CD4-positive, alpha-beta T cell treated with Interleukin-21 for 1 hour (primary cell): Measurements from ENCODE around the gene MAPKAPK2.

Experiments
- DNase-seq: peaks from one replicate; pipeline ENCODE4 v3.0.0-alpha.2; 2020

MAPKAPK2 gene

GRCh38 chr1:206685334-206685768, 646 bp downstream of the MAPKAPK2 start:
- DNase-seq, result peak; percentile 38

DNA sequence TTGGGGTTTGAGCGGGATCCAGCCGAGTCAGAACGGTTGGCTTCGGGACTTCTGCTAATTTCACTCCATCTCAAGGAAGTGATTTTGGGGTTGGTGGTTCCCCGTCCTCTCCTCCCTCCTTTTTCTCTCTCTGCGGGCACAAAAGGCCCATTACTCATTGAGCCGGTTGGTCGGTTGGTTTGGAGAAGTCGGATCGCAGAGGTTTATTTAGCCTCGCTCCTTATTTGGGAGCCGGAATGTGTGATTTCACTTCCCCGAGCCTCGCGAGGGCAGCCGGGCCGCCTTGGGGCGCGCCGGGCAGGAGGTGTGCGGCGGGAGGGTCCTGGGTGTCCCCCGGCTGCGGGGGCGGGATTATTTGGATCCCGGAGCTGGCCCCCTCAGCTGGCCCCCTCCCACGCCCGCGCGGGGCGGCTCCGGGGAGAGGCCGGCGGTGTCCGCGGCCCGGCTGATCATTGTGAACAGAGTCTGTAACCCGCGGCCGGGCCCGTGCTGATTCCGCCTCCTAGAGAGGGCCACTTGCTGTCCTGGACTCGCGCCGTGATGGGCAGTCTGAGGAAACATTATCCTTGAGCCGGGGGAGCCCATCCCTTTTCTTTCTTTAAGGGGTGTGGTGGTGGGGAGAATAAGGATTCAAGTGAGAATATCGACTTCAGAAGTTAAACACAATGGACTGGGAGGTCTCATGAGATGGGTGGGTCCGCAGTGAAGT, 1.2 kb downstream of the MAPKAPK2 start:
- peak; percentile 70 for DNase-seq

DNA sequence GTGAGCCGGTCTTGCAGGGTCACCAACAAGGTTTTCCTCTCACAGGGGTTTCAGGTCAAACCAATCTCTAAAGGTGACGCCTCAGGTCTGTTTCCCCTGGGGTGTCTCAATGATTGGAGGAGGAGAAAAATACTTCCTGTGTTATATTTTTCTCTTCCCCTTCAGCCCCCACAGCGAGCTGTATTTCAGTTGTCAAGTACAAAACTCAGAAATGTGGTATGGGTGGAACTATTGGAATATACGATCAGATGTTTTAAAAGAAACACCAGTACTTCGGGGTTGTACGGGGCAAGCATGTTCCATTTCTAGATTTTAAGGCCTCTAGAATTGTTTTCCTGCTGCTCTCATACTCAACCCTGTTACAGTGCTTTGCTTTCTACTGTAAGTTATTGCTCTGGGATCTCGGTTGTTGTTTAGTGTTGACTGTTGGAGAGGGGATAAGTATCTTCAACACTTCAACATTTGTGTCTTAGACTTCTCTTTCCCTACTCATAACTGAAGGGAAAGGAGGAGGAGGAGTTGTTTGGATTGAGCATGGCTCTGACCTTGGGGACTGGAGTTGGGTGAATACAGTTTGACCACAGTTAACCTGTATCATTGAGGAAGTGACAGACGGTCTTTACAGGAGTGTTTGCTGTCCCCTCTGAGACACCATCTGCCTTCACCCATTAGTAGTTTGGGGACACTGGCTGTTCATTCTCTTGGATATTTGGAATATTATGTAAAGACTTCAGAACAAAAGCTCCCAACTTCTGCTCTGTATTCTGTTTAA, 2.0 kb downstream of the MAPKAPK2 start:
- DNase-seq, result peak; percentile 64

GRCh38 chr1:206687251-206687914, 2.7 kb downstream of the MAPKAPK2 start:
- DNase-seq, result no peak

- DNase-seq, result no peak
Measured at GRCh38 chr1:206687915-206688442, 3.3 kb downstream of the MAPKAPK2 start.

DNA sequence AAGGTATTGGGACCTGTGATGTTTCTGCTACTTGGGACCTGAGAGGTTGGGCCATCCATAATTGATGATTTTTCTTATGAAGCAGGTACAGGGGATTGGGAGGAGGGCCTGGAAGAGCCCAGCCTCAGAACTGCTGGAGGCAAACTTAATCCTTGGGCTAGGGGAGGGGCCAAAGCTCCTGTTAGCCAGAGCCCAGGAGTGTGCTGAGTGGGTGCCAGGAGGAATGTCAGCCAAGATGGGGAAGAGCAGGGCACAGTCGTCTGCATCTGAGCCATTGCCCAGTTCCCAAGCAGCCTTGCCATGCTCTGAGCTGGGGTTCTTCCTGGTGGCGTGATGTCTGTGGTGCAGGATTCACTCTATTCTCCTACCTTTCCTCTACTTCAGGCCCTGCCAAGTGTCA, 5.8 kb downstream of the MAPKAPK2 start:
- no peak for DNase-seq

GRCh38 chr1:206691604-206692003, 6.9 kb downstream of the MAPKAPK2 start:
- DNase-seq, result no peak

GRCh38 chr1:206693029-206693428, 8.3 kb downstream of the MAPKAPK2 start:
- no peak for DNase-seq

GRCh38 chr1:206693592-206693991, 8.9 kb downstream of the MAPKAPK2 start:
- DNase-seq, result no peak

- DNase-seq, result no peak
Measured at GRCh38 chr1:206694171-206695124, 9.7 kb downstream of the MAPKAPK2 start.

GRCh38 chr1:206695733-206696132, 11.0 kb downstream of the MAPKAPK2 start:
- DNase-seq, result no peak

GRCh38 chr1:206696812-206697585, 12.3 kb downstream of the MAPKAPK2 start:
- DNase-seq, result no peak

DNA sequence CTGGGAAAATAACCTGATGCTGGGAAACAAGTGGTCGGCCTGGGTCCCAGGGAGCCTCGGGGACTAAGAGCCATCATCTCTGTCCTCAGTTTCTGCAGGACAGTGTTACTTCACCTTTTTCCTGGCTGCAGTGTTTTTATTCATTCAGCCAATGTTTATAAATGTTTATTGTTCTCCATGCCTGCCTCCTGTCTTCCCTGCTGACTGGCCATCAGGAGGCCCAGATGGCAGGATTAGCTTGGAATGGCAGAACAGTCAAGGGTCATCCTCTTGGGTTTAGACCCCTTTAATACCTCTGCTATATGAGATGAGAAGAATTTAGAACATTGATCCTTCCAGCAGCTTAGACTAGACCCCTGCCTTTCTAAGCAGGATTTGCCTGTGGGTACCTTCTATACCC, 13.3 kb downstream of the MAPKAPK2 start:
- DNase-seq, result no peak

- DNase-seq, result no peak
Measured at GRCh38 chr1:206699000-206699586, 14.4 kb downstream of the MAPKAPK2 start.

GRCh38 chr1:206699626-206700025, 14.9 kb downstream of the MAPKAPK2 start:
- no peak for DNase-seq

DNA sequence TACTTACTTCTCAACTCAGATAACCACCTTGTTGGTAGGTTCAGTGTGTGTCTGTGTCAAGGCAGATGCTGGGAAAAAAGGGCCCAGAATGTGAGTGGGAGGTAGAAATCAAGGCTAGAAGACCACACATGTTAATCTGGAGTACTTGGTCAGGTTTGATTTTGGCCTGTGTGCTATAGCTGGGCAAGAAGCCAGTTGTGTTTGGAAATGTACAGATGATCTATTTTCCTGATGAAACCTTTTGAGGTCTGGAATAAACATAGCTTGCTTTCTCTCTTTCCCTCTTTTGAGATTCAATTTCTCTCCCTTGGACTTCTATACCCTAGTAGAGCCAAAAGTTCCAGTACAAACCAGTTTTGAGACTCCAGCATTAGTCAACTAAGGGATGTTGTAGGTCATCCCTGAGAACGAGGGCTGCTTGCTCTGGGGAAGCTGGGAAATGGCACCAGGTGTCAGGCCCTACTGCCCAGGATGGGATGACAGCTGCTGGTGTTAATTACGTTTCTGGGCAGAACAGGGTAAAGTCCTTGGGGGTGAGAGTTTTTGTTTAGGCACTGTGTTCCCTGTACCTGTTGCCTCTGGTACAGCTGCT, 15.8 kb downstream of the MAPKAPK2 start:
- DNase-seq, result no peak

GRCh38 chr1:206702260-206702659, 17.6 kb downstream of the MAPKAPK2 start:
- no peak for DNase-seq

DNA sequence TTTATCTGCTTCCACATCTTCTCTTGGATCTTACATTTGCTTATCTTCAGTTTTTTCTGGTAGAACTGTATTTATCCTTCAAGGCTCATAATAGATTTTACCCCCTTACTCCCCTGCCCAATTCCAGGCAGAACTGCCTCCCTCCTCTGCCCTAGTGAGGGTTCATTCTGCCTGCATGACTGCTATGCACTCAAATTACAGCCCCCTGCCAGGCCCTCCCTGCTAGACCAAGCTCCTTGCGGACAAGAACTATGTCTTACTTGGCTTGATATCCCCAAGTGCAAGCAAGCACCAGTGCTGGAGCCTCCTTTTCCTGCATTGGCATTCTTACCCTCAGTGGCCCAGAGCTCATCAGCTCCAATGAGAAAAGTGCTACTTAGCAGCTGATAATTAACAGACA, 18.1 kb downstream of the MAPKAPK2 start:
- DNase-seq, result no peak

GRCh38 chr1:206703661-206704060, 19.0 kb downstream of the MAPKAPK2 start:
- peak; percentile 67 for DNase-seq

DNA sequence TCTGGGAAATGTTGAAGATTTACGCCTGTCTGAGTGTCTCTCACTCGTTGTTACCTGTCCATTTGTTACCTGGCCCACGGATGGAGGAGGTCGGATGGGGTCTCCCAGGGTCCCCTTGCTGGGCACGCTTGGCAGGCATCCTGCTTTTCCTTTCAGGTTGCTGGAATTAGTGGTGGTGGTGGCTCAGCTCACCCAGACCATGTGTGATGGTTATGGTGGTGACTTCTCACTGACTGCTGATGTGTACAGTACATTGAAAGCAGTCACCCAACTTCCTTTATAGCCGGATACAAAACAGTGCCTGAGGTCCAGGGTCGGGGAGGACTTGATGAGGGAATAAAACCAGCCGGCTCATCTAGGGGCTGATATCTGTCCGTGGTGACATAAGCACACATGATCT, 19.5 kb downstream of the MAPKAPK2 start:
- no peak for DNase-seq

- no peak for DNase-seq
Measured at GRCh38 chr1:206705191-206705590, 20.5 kb downstream of the MAPKAPK2 start.
